Neutrophil (primary cell): ENCODE measurements around the gene SBDS.
"Not testable (repeated sequence)": the region's sequence is repeated elsewhere in the genome, so short reads cannot be mapped to it uniquely, and the experiment has no call there.

Source experiments
- H3K27ac ChIP-seq: fragments of 200-600 bp; sonication (generic); 2 replicates; pipeline ENCODE4 v1.5.1; 2016; ENCODE audit warnings: mild to moderate bottlenecking, moderate library complexity
- H3K27me3 ChIP-seq: fragments of 200-600 bp; sonication (generic); 2 replicates; pipeline ENCODE4 v1.6.0; 2016; ENCODE audit warnings: mild to moderate bottlenecking
- H3K36me3 ChIP-seq: fragments of 200-600 bp; sonication (generic); 2 replicates; pipeline ENCODE4 v1.5.1; 2017
- H3K4me1 ChIP-seq, 2 experiments: fragments of 200-600 bp in 1 of 2; sonication (generic) in 1 of 2; 1 replicate in 1 of 2; 2 replicates in 1 of 2; pipeline versions ENCODE4 v1.5.1 to v1.6.1; 2013 to 2016; ENCODE audit warnings: low read depth in 1 of 2, low read length in 1 of 2, mild to moderate bottlenecking in 1 of 2, moderate library complexity in 1 of 2; ENCODE audit not compliant: control insufficient read depth in 1 of 2, insufficient read depth in 1 of 2
- H3K4me3 ChIP-seq, 2 experiments: fragments of 200-600 bp in 1 of 2; sonication (generic) in 1 of 2; 1 replicate in 1 of 2; 2 replicates in 1 of 2; pipeline ENCODE4 v1.5.1; 2013 to 2016; ENCODE audit warnings: low read depth in 1 of 2, low read length in 1 of 2, mild to moderate bottlenecking in 1 of 2, moderate library complexity in 1 of 2
- H3K9me3 ChIP-seq: fragments of 200-600 bp; sonication (generic); 2 replicates; pipeline ENCODE4 v1.5.1; 2016
- TF ChIP-seq, protein P1 (sequence below): fragments of 200-600 bp; sonication (generic); IDR thresholded peaks from 2 replicates; pipeline ENCODE4 v1.5.1; 2016; ENCODE audit warnings: antibody characterized with exemption

SBDS gene

DNA sequence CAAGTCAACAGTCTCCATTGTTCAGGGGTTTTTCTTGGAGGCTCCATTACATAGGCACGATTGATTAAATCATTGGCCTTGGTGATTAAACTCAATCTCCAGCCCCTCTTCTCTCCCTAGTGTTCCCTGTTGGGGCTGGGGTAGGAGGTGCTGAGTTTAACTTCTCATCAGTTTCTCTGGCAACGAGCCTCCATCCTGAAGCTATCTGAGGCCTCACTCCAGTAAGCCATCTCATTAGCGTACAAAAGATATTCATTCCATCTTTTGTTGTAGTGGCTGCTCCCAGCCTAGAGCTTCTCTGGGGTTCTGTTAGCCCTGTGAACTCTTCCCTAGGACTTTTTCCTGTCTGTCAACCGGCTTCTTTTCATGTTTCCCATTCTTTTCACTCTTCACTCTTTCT, 12.9 kb upstream of the SBDS start:
- Histone ChIP-seq H3K9me3 (no peaks in the 10 kb centered on the region), H3K27ac (no peak overlapping the region), H3K27me3 (no peaks in the 10 kb centered on the region), H3K36me3 (peaks cover 10% of the 10 kb centered on the region), H3K4me3 (no peak overlapping the region), H3K4me1 (no peaks in the 10 kb centered on the region)
- TF ChIP-seq, protein P1, sequence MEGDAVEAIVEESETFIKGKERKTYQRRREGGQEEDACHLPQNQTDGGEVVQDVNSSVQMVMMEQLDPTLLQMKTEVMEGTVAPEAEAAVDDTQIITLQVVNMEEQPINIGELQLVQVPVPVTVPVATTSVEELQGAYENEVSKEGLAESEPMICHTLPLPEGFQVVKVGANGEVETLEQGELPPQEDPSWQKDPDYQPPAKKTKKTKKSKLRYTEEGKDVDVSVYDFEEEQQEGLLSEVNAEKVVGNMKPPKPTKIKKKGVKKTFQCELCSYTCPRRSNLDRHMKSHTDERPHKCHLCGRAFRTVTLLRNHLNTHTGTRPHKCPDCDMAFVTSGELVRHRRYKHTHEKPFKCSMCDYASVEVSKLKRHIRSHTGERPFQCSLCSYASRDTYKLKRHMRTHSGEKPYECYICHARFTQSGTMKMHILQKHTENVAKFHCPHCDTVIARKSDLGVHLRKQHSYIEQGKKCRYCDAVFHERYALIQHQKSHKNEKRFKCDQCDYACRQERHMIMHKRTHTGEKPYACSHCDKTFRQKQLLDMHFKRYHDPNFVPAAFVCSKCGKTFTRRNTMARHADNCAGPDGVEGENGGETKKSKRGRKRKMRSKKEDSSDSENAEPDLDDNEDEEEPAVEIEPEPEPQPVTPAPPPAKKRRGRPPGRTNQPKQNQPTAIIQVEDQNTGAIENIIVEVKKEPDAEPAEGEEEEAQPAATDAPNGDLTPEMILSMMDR: no peak

DNA sequence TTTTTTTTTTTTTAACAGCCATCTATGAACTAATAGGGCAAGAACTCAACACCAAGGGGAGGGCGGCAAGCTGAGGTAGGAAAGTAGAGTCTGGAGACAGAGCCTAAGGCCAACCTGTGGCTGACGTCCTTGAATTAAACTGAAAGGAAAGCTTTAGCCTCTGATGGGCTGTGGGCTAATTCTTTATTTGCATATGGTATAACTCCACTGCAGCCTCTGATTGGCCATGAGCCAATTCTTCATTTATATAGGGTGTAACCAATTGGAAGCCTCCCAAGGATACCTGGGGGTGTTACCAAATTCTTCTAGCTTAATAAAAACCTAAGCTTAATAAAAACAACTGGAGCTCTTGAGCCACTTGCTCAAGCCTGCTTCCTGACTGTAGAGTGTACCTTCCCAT, 11.6 kb upstream of the SBDS start:
- H3K27me3 ChIP-seq: no peaks in the 10 kb centered on the region
- TF ChIP-seq, protein P1: no peak

DNA sequence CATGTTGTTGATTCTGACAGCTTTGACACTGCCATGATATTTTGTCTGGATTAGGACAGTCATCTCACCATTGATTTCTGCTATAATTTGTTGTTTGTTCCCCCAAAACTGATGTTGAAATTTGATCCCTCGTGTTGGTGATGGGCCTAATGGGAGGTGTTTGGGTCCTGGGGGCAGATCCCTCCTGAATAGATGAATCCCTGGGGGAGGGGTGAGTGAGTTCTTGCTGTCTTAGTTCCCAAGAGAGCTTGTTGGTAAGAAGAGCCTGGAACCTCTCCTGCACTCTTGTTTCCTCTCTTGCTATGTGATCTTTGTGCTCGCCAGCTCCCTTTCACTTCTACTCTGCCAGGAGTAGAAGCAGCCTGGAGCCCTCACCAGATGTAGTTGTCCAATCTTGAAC, 8.8 kb upstream of the SBDS start:
- not testable (repeated sequence) for H3K4me3 ChIP-seq, H3K4me1 ChIP-seq, H3K27me3 ChIP-seq, H3K36me3 ChIP-seq, H3K9me3 ChIP-seq, H3K27ac ChIP-seq

More for the DNA sequence above, 11.6 kb upstream of the SBDS start:
- Histone ChIP-seq H3K9me3 (no peaks in the 10 kb centered on the region), H3K4me1 (no peaks in the 10 kb centered on the region), H3K27ac (no peak overlapping the region), H3K36me3 (peaks cover 10% of the 10 kb centered on the region), H3K4me3 (no peak overlapping the region)

DNA sequence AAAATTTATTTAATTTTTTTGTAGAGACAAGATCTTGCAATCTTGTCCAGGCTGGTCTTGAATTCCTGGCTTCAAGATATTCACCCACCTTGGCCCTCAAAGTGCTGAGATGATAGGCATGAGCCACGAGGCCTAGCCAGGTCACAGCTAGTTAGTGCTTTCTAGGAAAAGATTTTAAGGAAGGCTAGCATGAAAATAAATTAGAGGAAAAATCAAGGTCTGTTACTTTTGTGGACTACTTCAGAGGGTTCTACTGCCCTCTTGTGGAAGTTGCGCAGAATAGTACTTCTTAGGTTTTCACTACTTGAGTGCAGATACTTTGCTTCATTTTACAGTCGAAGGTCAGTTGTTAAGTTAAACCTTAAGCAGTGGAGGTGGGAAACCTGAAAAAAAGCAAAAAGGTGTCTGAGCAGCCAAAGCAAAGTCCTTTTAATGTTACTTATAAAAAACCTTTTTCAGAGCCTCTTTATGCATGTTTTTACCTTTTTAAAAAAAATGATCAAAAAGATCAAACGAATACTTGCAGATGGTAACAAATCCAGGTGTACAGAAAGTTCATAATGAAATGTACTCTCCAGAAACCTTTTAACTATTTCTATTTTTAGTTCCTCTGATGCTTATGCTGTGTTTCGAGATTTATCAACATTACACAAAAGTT, 5.3 kb upstream of the SBDS start:
- H3K4me1 ChIP-seq, H3K27me3 ChIP-seq, H3K27ac ChIP-seq, H3K4me3 ChIP-seq, H3K9me3 ChIP-seq, H3K36me3 ChIP-seq: not testable (repeated sequence)
- TF ChIP-seq, protein P1: peak; percentile 48

DNA sequence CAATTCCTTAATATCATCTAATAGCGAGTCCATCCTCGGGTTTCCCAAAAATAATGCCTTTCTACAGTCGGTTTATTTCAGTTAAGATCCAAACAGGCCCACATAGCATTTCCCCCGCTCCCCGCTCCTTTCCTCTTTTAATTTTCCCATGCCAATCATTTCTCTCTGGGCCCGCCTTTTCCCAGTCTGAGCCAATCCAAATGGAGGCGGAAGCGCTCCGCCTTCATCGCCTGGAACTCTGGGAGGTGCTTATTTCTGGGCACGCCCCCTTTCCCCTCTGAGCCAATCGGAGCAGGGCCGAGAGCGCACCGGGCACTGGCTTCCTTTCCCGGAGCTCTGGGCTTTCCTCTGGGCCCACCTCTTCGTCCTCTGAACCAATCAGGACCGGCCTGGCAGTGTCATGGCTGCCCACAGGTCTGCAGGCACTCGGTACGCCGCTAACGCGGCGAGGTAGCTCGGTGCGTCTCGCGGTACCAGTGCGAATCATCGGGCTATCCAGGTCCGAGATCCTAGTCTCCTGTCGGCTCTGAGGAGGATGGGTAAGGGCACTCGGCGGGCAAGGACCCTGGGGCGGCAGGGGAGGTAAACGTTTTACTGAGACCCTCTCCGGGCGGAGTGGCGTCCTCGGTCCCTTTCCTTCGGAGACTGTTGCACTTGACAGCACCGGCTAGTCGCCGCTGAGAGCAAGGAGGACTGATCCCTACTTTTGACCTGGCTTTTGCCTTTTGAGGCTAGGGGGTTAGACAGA, 1.2 kb upstream of the SBDS start, which contains the start of gene TYW1:
TSS of gene TYW1 (plus strand) at position 390 of the 748 bp plus-strand sequence. CDS start at position 536, 146 bp downstream.
- TF ChIP-seq, protein P1: peak; percentile 45
- Histone ChIP-seq H3K27ac (peak within 1 kb of the TSS; percentile 94), H3K4me1 (peaks cover 16 to 20% of the 10 kb centered on the region in 2 experiments), H3K4me3 (peak within 1 kb of the TSS; percentile 78 to 90)
- H3K9me3 ChIP-seq, H3K27me3 ChIP-seq, H3K36me3 ChIP-seq: not testable (repeated sequence)

DNA sequence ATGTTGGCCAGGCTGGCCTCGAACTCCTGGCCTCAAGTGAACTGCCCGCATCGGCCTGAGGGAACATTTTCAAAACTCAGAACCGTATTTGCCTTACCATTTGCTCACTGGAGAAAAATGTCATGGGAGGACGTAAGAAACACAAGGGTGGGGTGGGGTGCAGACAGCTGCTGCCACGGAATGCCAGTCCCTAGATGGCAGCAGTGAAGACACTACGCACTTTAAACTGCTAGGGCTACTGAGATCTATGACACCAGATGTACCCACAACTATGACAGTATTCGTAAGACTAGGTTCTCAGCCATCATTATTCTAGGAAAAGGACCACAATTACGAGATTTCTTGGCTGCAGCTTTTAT, 716 bp downstream of the SBDS start:
- Histone ChIP-seq H3K36me3 (peaks cover 18% of the 10 kb centered on the region), H3K27ac (peak overlapping the region; percentile 94), H3K4me3 (peak overlapping the region; percentile 78 to 90), H3K4me1 (peaks cover 16 to 20% of the 10 kb centered on the region in 2 experiments)
- H3K9me3 ChIP-seq, H3K27me3 ChIP-seq: not testable (repeated sequence)

DNA sequence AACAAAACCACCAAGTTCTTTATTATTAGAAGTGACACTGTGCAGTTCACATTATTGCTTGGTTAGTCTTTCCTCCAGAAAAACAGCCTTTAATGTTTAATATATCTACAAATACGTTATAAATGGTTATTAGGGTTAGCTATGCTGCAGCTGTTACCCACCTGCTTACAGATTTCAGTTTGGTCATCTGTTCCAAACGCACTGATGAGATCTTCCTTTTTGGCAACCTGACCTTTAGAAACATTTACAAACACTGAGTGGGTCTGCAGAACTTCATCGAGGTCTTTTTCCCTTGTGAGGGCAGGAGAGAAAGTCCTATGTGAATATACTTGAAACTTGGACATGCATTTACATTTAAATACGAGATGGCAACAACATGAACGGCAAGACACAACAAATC, 1.3 kb downstream of the SBDS start:
- H3K36me3 ChIP-seq: peaks cover 23% of the 10 kb centered on the region
- H3K4me1 ChIP-seq: peaks cover 16 to 20% of the 10 kb centered on the region in 2 experiments
- not testable (repeated sequence) for H3K27me3 ChIP-seq, H3K9me3 ChIP-seq, H3K4me3 ChIP-seq
- H3K27ac ChIP-seq: peak overlapping the region; percentile 94

DNA sequence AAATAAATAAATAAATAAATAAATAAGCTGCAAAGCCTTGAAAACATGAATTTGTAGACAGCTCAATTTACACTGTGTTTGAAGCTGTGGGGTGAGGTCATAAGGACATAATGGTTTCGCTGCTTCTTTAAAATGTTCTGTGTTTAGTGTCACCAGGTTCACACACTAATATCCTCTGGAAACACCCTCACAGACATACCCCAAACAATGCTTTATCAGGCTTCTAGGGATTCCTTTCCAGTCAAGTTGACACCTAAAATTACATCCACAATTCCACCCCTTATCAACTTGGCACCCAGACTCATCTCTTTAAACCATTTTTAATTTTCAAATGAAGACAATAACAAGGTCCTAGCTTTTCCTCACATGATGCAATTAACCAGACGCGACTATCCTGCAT, 5.8 kb downstream of the SBDS start:
- not testable (repeated sequence) for H3K27ac ChIP-seq

DNA sequence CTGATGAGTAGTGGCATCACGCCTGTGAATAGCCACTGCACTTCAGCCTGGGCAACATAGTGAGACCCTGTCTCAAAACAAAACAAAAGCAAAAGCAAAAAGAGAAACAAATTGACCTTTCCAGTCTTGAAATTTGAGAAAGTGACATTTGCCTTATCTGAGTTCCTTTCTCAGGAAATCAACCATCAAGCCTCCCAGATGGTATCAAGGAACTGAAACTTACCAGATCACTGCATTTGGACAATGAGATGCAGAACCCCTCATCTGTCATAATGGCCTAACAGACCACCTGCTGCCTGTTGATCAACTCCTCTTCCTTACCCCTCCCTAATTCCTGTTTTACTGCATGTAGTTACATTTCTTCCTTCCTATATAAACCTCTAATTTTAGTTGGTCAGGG, 15.1 kb downstream of the SBDS start:
- H3K27ac ChIP-seq, H3K36me3 ChIP-seq, H3K4me1 ChIP-seq, H3K27me3 ChIP-seq, H3K4me3 ChIP-seq: not testable (repeated sequence)
- peaks cover 16% of the 10 kb centered on the region for H3K9me3 ChIP-seq

More for the DNA sequence above, 5.8 kb downstream of the SBDS start:
- not testable (repeated sequence) for H3K4me1 ChIP-seq, H3K4me3 ChIP-seq, H3K27me3 ChIP-seq, H3K9me3 ChIP-seq
- peaks cover 43% of the 10 kb centered on the region for H3K36me3 ChIP-seq

DNA sequence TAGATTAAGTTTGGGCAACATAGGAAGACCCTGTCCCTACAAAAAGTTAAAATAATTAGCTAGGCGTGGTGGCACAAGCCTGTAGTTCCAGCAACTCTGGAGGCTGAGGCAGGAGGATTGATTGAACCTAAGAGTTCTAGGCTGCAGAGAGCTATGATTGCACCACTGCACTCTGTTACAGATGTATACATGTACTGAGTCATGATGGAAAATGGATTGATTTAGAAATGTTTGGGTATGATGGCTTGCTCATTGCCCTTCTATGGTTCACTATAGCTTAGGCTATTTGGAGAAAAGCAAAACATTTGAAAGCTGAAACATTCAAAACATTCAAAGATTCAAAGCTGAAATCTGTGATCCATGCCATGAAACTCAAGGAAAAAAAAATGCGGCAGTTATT, 16.4 kb downstream of the SBDS start:
- H3K4me1 ChIP-seq: not testable (repeated sequence)
- H3K9me3 ChIP-seq: peaks cover 16% of the 10 kb centered on the region

More for the DNA sequence above, 16.4 kb downstream of the SBDS start:
- H3K27ac ChIP-seq, H3K36me3 ChIP-seq, H3K27me3 ChIP-seq, H3K4me3 ChIP-seq: not testable (repeated sequence)
